Measurements from ENCODE around the gene DISP3.

DNA sequence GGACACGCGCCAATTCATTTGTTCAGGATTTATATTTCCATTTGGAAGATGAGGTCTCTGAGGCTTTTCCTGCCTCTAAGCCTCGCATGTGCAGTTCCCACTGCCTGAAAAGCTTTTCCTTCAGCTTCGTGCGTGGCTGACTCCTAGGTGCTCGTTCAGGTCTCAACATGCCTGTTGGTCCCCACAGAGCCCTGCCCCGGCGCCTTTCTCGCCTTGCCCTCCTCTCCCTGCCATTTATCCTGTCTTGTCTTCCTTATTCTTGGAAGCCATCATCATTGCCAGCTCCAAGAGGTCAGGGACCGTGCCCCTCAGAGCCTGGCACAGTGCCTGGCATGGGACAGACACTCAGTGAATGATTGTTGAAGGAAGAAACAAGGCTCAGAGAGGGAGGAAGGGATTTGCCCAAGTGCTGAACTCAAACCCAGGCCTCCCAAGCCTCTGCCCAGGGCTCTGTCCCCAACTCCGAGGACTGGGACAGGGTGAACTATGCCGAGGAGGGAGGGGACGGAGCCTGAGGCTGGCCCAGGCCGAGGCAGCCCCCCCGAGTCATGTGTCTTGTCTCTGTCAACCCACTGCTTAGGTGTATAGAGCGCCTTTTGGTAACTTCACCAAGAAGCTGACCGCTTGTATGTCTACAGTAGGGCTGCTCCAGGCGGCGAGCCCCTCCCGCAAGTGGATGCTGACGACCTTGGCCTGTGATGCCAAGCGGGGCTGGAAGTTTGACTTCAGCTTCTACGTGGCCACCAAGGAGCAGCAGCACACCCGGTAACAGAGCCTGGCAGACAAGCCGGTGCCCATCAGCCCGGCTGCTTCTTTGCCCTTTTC, 47.3 kb downstream of the DISP3 start:
- TF ChIP-seq, protein P1, sequence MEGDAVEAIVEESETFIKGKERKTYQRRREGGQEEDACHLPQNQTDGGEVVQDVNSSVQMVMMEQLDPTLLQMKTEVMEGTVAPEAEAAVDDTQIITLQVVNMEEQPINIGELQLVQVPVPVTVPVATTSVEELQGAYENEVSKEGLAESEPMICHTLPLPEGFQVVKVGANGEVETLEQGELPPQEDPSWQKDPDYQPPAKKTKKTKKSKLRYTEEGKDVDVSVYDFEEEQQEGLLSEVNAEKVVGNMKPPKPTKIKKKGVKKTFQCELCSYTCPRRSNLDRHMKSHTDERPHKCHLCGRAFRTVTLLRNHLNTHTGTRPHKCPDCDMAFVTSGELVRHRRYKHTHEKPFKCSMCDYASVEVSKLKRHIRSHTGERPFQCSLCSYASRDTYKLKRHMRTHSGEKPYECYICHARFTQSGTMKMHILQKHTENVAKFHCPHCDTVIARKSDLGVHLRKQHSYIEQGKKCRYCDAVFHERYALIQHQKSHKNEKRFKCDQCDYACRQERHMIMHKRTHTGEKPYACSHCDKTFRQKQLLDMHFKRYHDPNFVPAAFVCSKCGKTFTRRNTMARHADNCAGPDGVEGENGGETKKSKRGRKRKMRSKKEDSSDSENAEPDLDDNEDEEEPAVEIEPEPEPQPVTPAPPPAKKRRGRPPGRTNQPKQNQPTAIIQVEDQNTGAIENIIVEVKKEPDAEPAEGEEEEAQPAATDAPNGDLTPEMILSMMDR (IDR thresholded peaks at IDR 0.05) = no peak
- TF ChIP-seq POLR2AphosphoS5 (IDR thresholded peaks at IDR 0.05) = no peak
- no peak for TF ChIP-seq POLR2A (IDR thresholded peaks at IDR 0.05)
